NT2/D1 (cell line): ENCODE measurements around the gene HPRT1.

Experiments used
- DNase-seq: peaks from one replicate; pipeline ENCODE4 v3.0.0-alpha.2; 2011; ENCODE audit warnings: low read depth, low spot score
- H3K27me3 ChIP-seq: 2 replicates; pipeline ENCODE4 v1.6.0; 2011; ENCODE audit warnings: mild to moderate bottlenecking; ENCODE audit not compliant: insufficient read length, insufficient read depth
- H3K36me3 ChIP-seq: 2 replicates; pipeline ENCODE4 v1.6.1; 2011; ENCODE audit warnings: mild to moderate bottlenecking, low read length, mixed read lengths; ENCODE audit not compliant: insufficient read depth, insufficient read length
- H3K4me1 ChIP-seq: 2 replicates; pipeline ENCODE4 v1.5.1; 2011; ENCODE audit not compliant: insufficient read depth, insufficient read length
- H3K4me3 ChIP-seq: 2 replicates; pipeline ENCODE4 v1.5.1; 2011; ENCODE audit warnings: low read depth; ENCODE audit not compliant: insufficient read length
- H3K9ac ChIP-seq: 2 replicates; pipeline ENCODE4 v1.6.0; 2011; ENCODE audit warnings: low read depth; ENCODE audit not compliant: insufficient read length
- H3K9me3 ChIP-seq: 2 replicates; pipeline ENCODE4 v1.5.1; 2011; ENCODE audit warnings: mild to moderate bottlenecking, low read length; ENCODE audit not compliant: insufficient read depth
- SUZ12 ChIP-seq: IDR thresholded peaks from 2 replicates; pipeline ENCODE4 v1.6.1; 2011; ENCODE audit not compliant: insufficient read length, insufficient read depth; ENCODE audit errors: extremely low read depth
- YY1 ChIP-seq: IDR thresholded peaks from 2 replicates; pipeline ENCODE4 v1.6.1; 2011; ENCODE audit not compliant: insufficient read length, insufficient read depth
- ZNF274 ChIP-seq: IDR thresholded peaks from 2 replicates; pipeline ENCODE4 v1.6.1; 2011; ENCODE audit warnings: mild to moderate bottlenecking, low read depth, low read length

HPRT1 gene

GRCh38 chrX:134435894-134436293, 24.1 kb upstream of the HPRT1 start:
- DNase-seq = no peak
- no peak overlapping the region for H3K4me3 ChIP-seq
- no peaks in the 10 kb centered on the region for H3K4me1 ChIP-seq
- no peak overlapping the region for H3K9ac ChIP-seq
- H3K36me3 ChIP-seq = peaks cover 4% of the 10 kb centered on the region
- TF ChIP-seq SUZ12 (no peak), YY1 (no peak), ZNF274 (no peak)
- no peaks in the 10 kb centered on the region for H3K9me3 ChIP-seq
- no peaks in the 10 kb centered on the region for H3K27me3 ChIP-seq

- TF ChIP-seq ZNF274 = no peak
- no peak for TF ChIP-seq YY1
- no peak for TF ChIP-seq SUZ12
- no peaks in the 10 kb centered on the region for H3K9me3 ChIP-seq
- no peaks in the 10 kb centered on the region for H3K36me3 ChIP-seq
- no peak overlapping the region for H3K9ac ChIP-seq
- H3K4me3 ChIP-seq = no peak overlapping the region
- no peak for DNase-seq
- no peaks in the 10 kb centered on the region for H3K27me3 ChIP-seq
- H3K4me1 ChIP-seq = no peaks in the 10 kb centered on the region
These were observed 16.9 kb upstream of the HPRT1 start for GRCh38 chrX:134443020-134443419.

- no peak for DNase-seq
- Histone ChIP-seq H3K36me3 (no peaks in the 10 kb centered on the region), H3K27me3 (no peaks in the 10 kb centered on the region), H3K9ac (no peak overlapping the region), H3K4me3 (no peak overlapping the region), H3K4me1 (no peaks in the 10 kb centered on the region), H3K9me3 (no peaks in the 10 kb centered on the region)
- TF ChIP-seq YY1 = no peak
- TF ChIP-seq ZNF274 = no peak
These were observed 16.5 kb upstream of the HPRT1 start for GRCh38 chrX:134443461-134443860.

GRCh38 chrX:134444681-134445080, 15.3 kb upstream of the HPRT1 start:
- TF ChIP-seq YY1 (no peak), SUZ12 (no peak), ZNF274 (no peak)
- H3K36me3 ChIP-seq = no peaks in the 10 kb centered on the region
- no peak overlapping the region for H3K4me3 ChIP-seq
- no peaks in the 10 kb centered on the region for H3K4me1 ChIP-seq
- H3K9ac ChIP-seq = no peak overlapping the region
- DNase-seq = no peak
- H3K9me3 ChIP-seq = no peaks in the 10 kb centered on the region
- H3K27me3 ChIP-seq = no peaks in the 10 kb centered on the region

GRCh38 chrX:134452596-134452995, 7.4 kb upstream of the HPRT1 start:
- H3K9me3 ChIP-seq = no peaks in the 10 kb centered on the region
- no peak overlapping the region for H3K4me3 ChIP-seq
- H3K9ac ChIP-seq = no peak overlapping the region
- H3K27me3 ChIP-seq = no peaks in the 10 kb centered on the region
- TF ChIP-seq ZNF274 = no peak
- no peak for TF ChIP-seq SUZ12
- TF ChIP-seq YY1 = no peak
- no peaks in the 10 kb centered on the region for H3K4me1 ChIP-seq
- DNase-seq = no peak
- no peaks in the 10 kb centered on the region for H3K36me3 ChIP-seq

- Histone ChIP-seq H3K4me3 (no peak overlapping the region), H3K9me3 (no peaks in the 10 kb centered on the region), H3K9ac (no peak overlapping the region), H3K27me3 (no peaks in the 10 kb centered on the region), H3K4me1 (no peaks in the 10 kb centered on the region), H3K36me3 (no peaks in the 10 kb centered on the region)
- TF ChIP-seq SUZ12 (no peak), ZNF274 (no peak), YY1 (no peak)
- DNase-seq = no peak
These were observed 6.3 kb upstream of the HPRT1 start for GRCh38 chrX:134453631-134454030.

GRCh38 chrX:134454506-134454905, 5.5 kb upstream of the HPRT1 start:
- TF ChIP-seq SUZ12 (no peak), YY1 (no peak), ZNF274 (no peak)
- H3K9me3 ChIP-seq = no peaks in the 10 kb centered on the region
- no peaks in the 10 kb centered on the region for H3K36me3 ChIP-seq
- no peak overlapping the region for H3K4me3 ChIP-seq
- no peak overlapping the region for H3K9ac ChIP-seq
- no peak for DNase-seq
- no peaks in the 10 kb centered on the region for H3K27me3 ChIP-seq
- no peaks in the 10 kb centered on the region for H3K4me1 ChIP-seq

GRCh38 chrX:134457708-134458107, 2.3 kb upstream of the HPRT1 start:
- DNase-seq = no peak
- no peaks in the 10 kb centered on the region for H3K36me3 ChIP-seq
- no peak overlapping the region for H3K9ac ChIP-seq
- no peak overlapping the region for H3K4me3 ChIP-seq
- H3K27me3 ChIP-seq = no peaks in the 10 kb centered on the region
- H3K4me1 ChIP-seq = no peaks in the 10 kb centered on the region
- H3K9me3 ChIP-seq = no peaks in the 10 kb centered on the region
- no peak for TF ChIP-seq YY1
